Measurements from ENCODE around the gene STRBP.
A peak's percentile ranks its signal among the peaks of the same experiment; 100 is the strongest.
"Not testable (repeated sequence)": the region's sequence is repeated elsewhere in the genome, so short reads cannot be mapped to it uniquely, and the experiment has no call there.

The STRBP gene

GRCh38 chr9:123187131-123187530 is 81.3 kb downstream of the STRBP start:
- TF ChIP-seq MYC (IDR thresholded peaks at IDR 0.05; ENCODE audit: low read depth, low read length) (no peak), MAX (IDR thresholded peaks at IDR 0.05; ENCODE audit: low read depth, low read length) (no peak), POLR2A (IDR thresholded peaks at IDR 0.05; ENCODE audit: extremely low read depth, insufficient read length) (no peak)
- TF ChIP-seq, protein P1, sequence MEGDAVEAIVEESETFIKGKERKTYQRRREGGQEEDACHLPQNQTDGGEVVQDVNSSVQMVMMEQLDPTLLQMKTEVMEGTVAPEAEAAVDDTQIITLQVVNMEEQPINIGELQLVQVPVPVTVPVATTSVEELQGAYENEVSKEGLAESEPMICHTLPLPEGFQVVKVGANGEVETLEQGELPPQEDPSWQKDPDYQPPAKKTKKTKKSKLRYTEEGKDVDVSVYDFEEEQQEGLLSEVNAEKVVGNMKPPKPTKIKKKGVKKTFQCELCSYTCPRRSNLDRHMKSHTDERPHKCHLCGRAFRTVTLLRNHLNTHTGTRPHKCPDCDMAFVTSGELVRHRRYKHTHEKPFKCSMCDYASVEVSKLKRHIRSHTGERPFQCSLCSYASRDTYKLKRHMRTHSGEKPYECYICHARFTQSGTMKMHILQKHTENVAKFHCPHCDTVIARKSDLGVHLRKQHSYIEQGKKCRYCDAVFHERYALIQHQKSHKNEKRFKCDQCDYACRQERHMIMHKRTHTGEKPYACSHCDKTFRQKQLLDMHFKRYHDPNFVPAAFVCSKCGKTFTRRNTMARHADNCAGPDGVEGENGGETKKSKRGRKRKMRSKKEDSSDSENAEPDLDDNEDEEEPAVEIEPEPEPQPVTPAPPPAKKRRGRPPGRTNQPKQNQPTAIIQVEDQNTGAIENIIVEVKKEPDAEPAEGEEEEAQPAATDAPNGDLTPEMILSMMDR (IDR thresholded peaks at IDR 0.05; ENCODE audit: low read depth, low read length) = no peak
- H3K4me3 ChIP-seq (ENCODE audit: low read depth, low read length) = no peak overlapping the region
- no peak for DNase-seq (ENCODE audit: low read depth)

DNA sequence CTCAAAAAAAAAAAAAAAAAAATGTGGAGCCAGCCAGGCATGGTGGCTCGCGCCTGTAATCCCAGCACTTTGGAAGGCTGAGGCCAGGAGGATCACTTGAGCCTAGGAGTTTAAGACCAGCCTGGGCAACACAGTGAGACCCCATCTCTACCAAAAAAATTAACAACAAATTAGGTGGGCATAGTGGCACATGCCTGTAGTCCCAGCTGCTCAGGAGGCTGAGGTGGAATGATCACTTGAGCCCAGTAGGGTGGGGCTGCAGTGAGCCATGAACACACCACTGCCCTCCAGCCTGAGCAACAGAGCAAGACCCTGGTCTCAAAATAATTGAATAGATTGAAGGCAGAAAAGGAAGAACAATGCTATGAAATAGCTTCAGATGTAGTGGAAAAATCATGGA is 82.4 kb downstream of the STRBP start:
- not testable (repeated sequence) for H3K4me3 ChIP-seq (ENCODE audit: low read depth, low read length); DNase-seq (ENCODE audit: low read depth)

- no peak for TF ChIP-seq MYC (IDR thresholded peaks at IDR 0.05; ENCODE audit: low read depth, low read length)
- no peak for TF ChIP-seq POLR2A (IDR thresholded peaks at IDR 0.05; ENCODE audit: extremely low read depth, insufficient read length)
- TF ChIP-seq, protein P1 (IDR thresholded peaks at IDR 0.05; ENCODE audit: low read depth, low read length) = no peak
- no peak for TF ChIP-seq MAX (IDR thresholded peaks at IDR 0.05; ENCODE audit: low read depth, low read length)
- no peak for DNase-seq (ENCODE audit: low read depth)
- H3K4me3 ChIP-seq (ENCODE audit: low read depth, low read length) = no peak overlapping the region
Observed at GRCh38 chr9:123176949-123177348, 91.4 kb downstream of the STRBP start.

DNA sequence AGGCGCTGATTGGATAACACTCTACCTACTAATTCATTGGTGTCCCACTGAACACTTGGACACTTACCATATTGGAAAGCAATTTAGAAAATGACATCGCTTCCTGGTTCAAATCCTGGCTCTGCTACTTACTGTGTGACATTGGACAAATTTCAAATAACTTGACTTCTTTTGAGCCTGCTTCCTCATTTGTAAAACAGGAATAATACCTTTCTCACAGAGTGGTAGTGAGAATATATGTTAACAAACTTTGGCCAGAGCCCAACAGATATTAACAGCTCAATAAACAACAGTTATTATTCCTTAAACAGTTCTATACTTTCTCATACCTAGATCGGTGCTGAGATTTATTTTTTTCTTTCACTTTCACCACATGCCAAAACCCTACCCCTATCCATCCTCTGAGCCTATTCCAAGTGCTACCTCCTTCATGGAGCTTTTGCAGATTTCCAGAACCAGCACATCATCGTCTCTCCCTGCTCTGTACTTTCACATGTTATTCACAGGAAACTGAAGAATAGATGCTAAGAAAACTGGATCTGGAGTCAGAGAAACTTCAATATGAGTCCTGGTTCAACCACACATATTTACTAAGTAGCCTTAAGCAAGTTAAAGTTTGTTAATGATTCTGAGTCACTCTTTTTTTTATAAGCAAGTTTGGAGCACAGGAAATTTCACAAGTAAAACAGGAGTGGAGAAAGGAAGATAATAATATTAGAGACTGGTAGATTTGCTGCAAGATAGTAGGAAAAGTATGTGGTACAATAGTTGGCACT is 92.3 kb downstream of the STRBP start:
- DNase-seq (ENCODE audit: low read depth) = no peak
- H3K4me3 ChIP-seq (ENCODE audit: low read depth, low read length) = no peak overlapping the region
- TF ChIP-seq POLR2A (IDR thresholded peaks at IDR 0.05; ENCODE audit: extremely low read depth, insufficient read length) (no peak), MAX (IDR thresholded peaks at IDR 0.05; ENCODE audit: low read depth, low read length) (no peak), MYC (IDR thresholded peaks at IDR 0.05; ENCODE audit: low read depth, low read length) (no peak)
- TF ChIP-seq, protein P1 (IDR thresholded peaks at IDR 0.05; ENCODE audit: low read depth, low read length) = no peak

GRCh38 chr9:123174887-123175518 is 93.4 kb downstream of the STRBP start:
- H3K4me3 ChIP-seq (ENCODE audit: low read depth, low read length) = no peak overlapping the region
- DNase-seq (ENCODE audit: low read depth) = peak; percentile 24
- TF ChIP-seq MAX (IDR thresholded peaks at IDR 0.05; ENCODE audit: low read depth, low read length) (no peak), MYC (IDR thresholded peaks at IDR 0.05; ENCODE audit: low read depth, low read length) (no peak), POLR2A (IDR thresholded peaks at IDR 0.05; ENCODE audit: extremely low read depth, insufficient read length) (no peak)
- TF ChIP-seq, protein P1 (IDR thresholded peaks at IDR 0.05; ENCODE audit: low read depth, low read length) = no peak

DNA sequence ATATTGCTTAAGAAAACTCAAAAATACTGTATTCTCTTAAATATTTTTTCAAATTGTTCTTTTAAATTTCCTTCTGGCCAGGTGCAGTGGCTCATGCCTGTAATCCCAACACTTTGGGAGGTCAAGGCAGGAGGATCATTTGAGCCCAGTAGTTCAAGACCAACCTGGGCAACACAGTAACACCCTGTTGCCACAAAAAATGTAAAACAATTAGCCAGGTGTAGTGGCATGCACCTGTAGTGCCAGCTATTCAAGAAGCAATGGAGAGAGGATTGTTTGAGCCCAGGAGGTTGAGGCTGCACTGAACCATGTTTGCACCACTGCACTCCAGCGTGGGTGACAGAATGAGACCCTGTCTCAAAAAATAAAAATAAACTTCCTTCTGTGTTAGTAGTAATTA is 94.3 kb downstream of the STRBP start:
- TF ChIP-seq, protein P1 (IDR thresholded peaks at IDR 0.05; ENCODE audit: low read depth, low read length) = no peak
- no peak for TF ChIP-seq MYC (IDR thresholded peaks at IDR 0.05; ENCODE audit: low read depth, low read length)
- no peak for TF ChIP-seq POLR2A (IDR thresholded peaks at IDR 0.05; ENCODE audit: extremely low read depth, insufficient read length)
- TF ChIP-seq MAX (IDR thresholded peaks at IDR 0.05; ENCODE audit: low read depth, low read length) = no peak
- no peak overlapping the region for H3K4me3 ChIP-seq (ENCODE audit: low read depth, low read length)
- DNase-seq (ENCODE audit: low read depth) = no peak
